HG02981 (cell line): ENCODE measurements around the gene ZNF547.
A peak's percentile ranks its signal among the peaks of the same experiment; 100 is the strongest.

Source experiments
- ATAC-seq: cut with Tn5 transposase; IDR thresholded peaks from one replicate; pipeline ENCODE4 v1.9.1; 2021; ENCODE audit warnings: mild to moderate bottlenecking, moderate library complexity; ENCODE audit not compliant: unreplicated experiment

Gene ZNF547

GRCh38 chr19:57362997-57363687, at the start of gene ZNF547, which contains the start of gene TRAPPC2B:
Gene ZNF547 (plus strand): TSS chr19:57363551. CDS start chr19:57368556, 5,005 bp downstream.
Gene TRAPPC2B (plus strand): TSS chr19:57363551. CDS start chr19:57364834, 1,283 bp downstream.
- peak; percentile 95 for ATAC-seq

- ATAC-seq = no peak
These were observed 49.2 kb upstream of the ZNF547 start for GRCh38 chr19:57314146-57314545.

- ATAC-seq = no peak
These were observed 45.8 kb upstream of the ZNF547 start for GRCh38 chr19:57317503-57317902.

- ATAC-seq = no peak
These were observed 43.5 kb upstream of the ZNF547 start for GRCh38 chr19:57319869-57320179.

- peak; percentile 93 for ATAC-seq
These were observed 42.9 kb upstream of the ZNF547 start, which contains the start of gene ZNF543 for GRCh38 chr19:57320180-57321084. Gene ZNF543 (plus strand): TSS chr19:57320472. CDS start chr19:57320854, 382 bp downstream.

GRCh38 chr19:57321116-57321515, 42.2 kb upstream of the ZNF547 start:
- no peak for ATAC-seq

GRCh38 chr19:57321751-57322150, 41.6 kb upstream of the ZNF547 start:
- ATAC-seq = no peak

- ATAC-seq = no peak
These were observed 38.4 kb upstream of the ZNF547 start for GRCh38 chr19:57324992-57325391.

- ATAC-seq = no peak
These were observed 35.4 kb upstream of the ZNF547 start for GRCh38 chr19:57327993-57328392.

- ATAC-seq = no peak
These were observed 29.2 kb upstream of the ZNF547 start for GRCh38 chr19:57334191-57334590.

GRCh38 chr19:57338877-57339276, 24.5 kb upstream of the ZNF547 start:
- ATAC-seq = no peak

- ATAC-seq = no peak
These were observed 20.8 kb upstream of the ZNF547 start for GRCh38 chr19:57342582-57342981.

GRCh38 chr19:57348136-57348535, 15.2 kb upstream of the ZNF547 start:
- ATAC-seq = no peak

GRCh38 chr19:57350877-57351805, 12.2 kb upstream of the ZNF547 start, which contains the start of gene ZNF304:
Gene ZNF304 (plus strand): TSS chr19:57351271. CDS start chr19:57351665, 394 bp downstream.
- peak; percentile 98 for ATAC-seq

GRCh38 chr19:57351867-57352266, 11.5 kb upstream of the ZNF547 start:
- peak; percentile 14 for ATAC-seq

- no peak for ATAC-seq
These were observed 7.4 kb upstream of the ZNF547 start for GRCh38 chr19:57355916-57356315.

- no peak for ATAC-seq
These were observed 5.9 kb upstream of the ZNF547 start for GRCh38 chr19:57357406-57357805.

GRCh38 chr19:57359300-57359699, 4.1 kb upstream of the ZNF547 start:
- no peak for ATAC-seq

- no peak for ATAC-seq
These were observed 932 bp upstream of the ZNF547 start for GRCh38 chr19:57362419-57362818.

- ATAC-seq = peak; percentile 4
These were observed 384 bp downstream of the ZNF547 start for GRCh38 chr19:57363688-57364181.

GRCh38 chr19:57366776-57367175, 3.4 kb downstream of the ZNF547 start:
- no peak for ATAC-seq
